ENCODE data around the gene GALE. TPM values are rescaled to one million over a fixed set of nuclear protein-coding genes. Genes with fewer than 3 reads are reported as not detected.
"Not testable (repeated sequence)": the region's sequence is repeated elsewhere in the genome, so short reads cannot be mapped to it uniquely, and the experiment has no call there.

Gene GALE
- total RNA-seq = 25.8 and 53.3 TPM in 2 replicates
- polyA plus RNA-seq = 38.7 and 65.7 TPM in 2 replicates

GRCh38 chr1:23800400-23801337 lies at the start of gene GALE:
Gene GALE (minus strand): TSS chr1:23800754. CDS start chr1:23799007, 1,747 bp downstream.
- Histone ChIP-seq H3K27ac (peak within 1 kb of the TSS; percentile 78), H3K27me3 (no peaks in the 10 kb centered on the region), H3K4me3 (peak within 1 kb of the TSS; percentile 58), H3K36me3 (no peaks in the 10 kb centered on the region), H3K4me1 (ENCODE audit: low read depth) (peaks cover 4% of the 10 kb centered on the region), H3K9me3 (ENCODE audit: low read depth) (no peaks in the 10 kb centered on the region)
- TF ChIP-seq CTCF (IDR thresholded peaks at IDR 0.05; ENCODE audit: low read depth, low read length) = no peak
- DNase-seq (ENCODE audit: low read depth in 1 of 2, low spot score in 1 of 2) = peak; percentile 94 to 97

- DNase-seq (ENCODE audit: low read depth in 1 of 2, low spot score in 1 of 2) = no peak
- Histone ChIP-seq H3K9me3 (ENCODE audit: low read depth) (no peaks in the 10 kb centered on the region), H3K4me3 (no peak overlapping the region), H3K27ac (no peak overlapping the region), H3K27me3 (no peaks in the 10 kb centered on the region), H3K36me3 (peaks cover 5% of the 10 kb centered on the region), H3K4me1 (ENCODE audit: low read depth) (no peaks in the 10 kb centered on the region)
- TF ChIP-seq CTCF (IDR thresholded peaks at IDR 0.05; ENCODE audit: low read depth, low read length) = no peak
Observed at GRCh38 chr1:23848673-23849616, 48.4 kb upstream of the GALE start.

- H3K4me3 ChIP-seq; H3K9me3 ChIP-seq (ENCODE audit: low read depth); H3K4me1 ChIP-seq (ENCODE audit: low read depth); H3K36me3 ChIP-seq; H3K27ac ChIP-seq; DNase-seq (ENCODE audit: low read depth in 1 of 2, low spot score in 1 of 2); H3K27me3 ChIP-seq: not testable (repeated sequence)
Observed at GRCh38 chr1:23847482-23848095, 47.0 kb upstream of the GALE start.

- Histone ChIP-seq H3K27me3 (peaks cover 7% of the 10 kb centered on the region), H3K4me3 (no peak overlapping the region), H3K4me1 (ENCODE audit: low read depth) (no peaks in the 10 kb centered on the region), H3K36me3 (peaks cover 5% of the 10 kb centered on the region), H3K9me3 (ENCODE audit: low read depth) (no peaks in the 10 kb centered on the region), H3K27ac (no peak overlapping the region)
- TF ChIP-seq CTCF (IDR thresholded peaks at IDR 0.05; ENCODE audit: low read depth, low read length) = no peak
- DNase-seq (ENCODE audit: low read depth in 1 of 2, low spot score in 1 of 2) = no peak
Observed at GRCh38 chr1:23845163-23845562, 44.6 kb upstream of the GALE start.

- Histone ChIP-seq H3K4me1 (ENCODE audit: low read depth) (peaks cover 3% of the 10 kb centered on the region), H3K27me3 (peaks cover 7% of the 10 kb centered on the region), H3K27ac (no peak overlapping the region), H3K9me3 (ENCODE audit: low read depth) (no peaks in the 10 kb centered on the region), H3K36me3 (peaks cover 5% of the 10 kb centered on the region), H3K4me3 (no peak overlapping the region)
- no peak for DNase-seq (ENCODE audit: low read depth in 1 of 2, low spot score in 1 of 2)
- no peak for TF ChIP-seq CTCF (IDR thresholded peaks at IDR 0.05; ENCODE audit: low read depth, low read length)
Observed at GRCh38 chr1:23843644-23844043, 43.1 kb upstream of the GALE start.
